Measurements from ENCODE around the gene NEU4. TPM values are rescaled to one million over a fixed set of nuclear protein-coding genes. Genes with fewer than 3 reads are reported as not detected.

NEU4 gene
- total and polyA plus RNA-seq, 3 experiments from 2014 or later = not detected

- ChIA-PET CTCF (interaction anchor here (0.8 to 2.0 kb wide), 8 partner anchors 9 to 146 kb away, joined by 3 to 8 read pairs (median 4); no protein-coding TSS in a partner anchor), POLR2A (interaction anchor here (0.6 to 1.9 kb wide), 14 partner anchors 11 to 742 kb away, joined by 3 to 15 read pairs (median 4); partner anchors contain the start of genes D2HGDH and MTERF4)
- peak; percentile 53 to 85 (median 75) for DNase-seq
- Histone ChIP-seq H3K36me3 (ENCODE audit: insufficient read depth, low read length) (no peaks in the 10 kb centered on the region), H3K27ac (ENCODE audit: low read depth, low read length) (peak overlapping the region; percentile 47), H3K9me3 (ENCODE audit: low read length) (no peaks in the 10 kb centered on the region), H3K4me1 (ENCODE audit: insufficient read depth, low read length) (peaks cover 23% of the 10 kb centered on the region), H3K27me3 (ENCODE audit: insufficient read depth, low read length, poor library complexity, severe bottlenecking) (no peaks in the 10 kb centered on the region), H3K4me3 (ENCODE audit: low read length) (peak overlapping the region; percentile 41)
- Mint-ChIP-seq H3K4me1 (peaks cover 34 to 48% (median 42%) of the 10 kb centered on the region in 3 donors), H3K4me3 (peak overlapping the region; percentile 68 to 91 (median 80)), H3K27me3 (no peaks in the 10 kb centered on the region), H3K27ac (peak overlapping the region in 7 of 8 donors; percentile 43 to 88 (median 78)), H3K9me3 (peaks cover 0 to 2% (median 0%) of the 10 kb centered on the region in 5 donors), H3K36me3 (no peaks in the 10 kb centered on the region)
Observed at GRCh38 chr2:241844066-241844728, 35.2 kb downstream of the NEU4 start.

- Mint-ChIP-seq H3K27me3 (no peaks in the 10 kb centered on the region), H3K4me3 (peak overlapping the region; percentile 61 to 80 (median 79)), H3K36me3 (no peaks in the 10 kb centered on the region), H3K27ac (peak overlapping the region; percentile 21 to 83 (median 60)), H3K4me1 (peaks cover 33 to 46% (median 42%) of the 10 kb centered on the region in 3 donors), H3K9me3 (peaks cover 0 to 2% (median 0%) of the 10 kb centered on the region in 5 donors)
- H3K27ac ChIP-seq (ENCODE audit: low read depth, low read length) = peak overlapping the region; percentile 47
- peak overlapping the region; percentile 41 for H3K4me3 ChIP-seq (ENCODE audit: low read length)
- no peak for DNase-seq
- no peaks in the 10 kb centered on the region for H3K9me3 ChIP-seq (ENCODE audit: low read length)
- CTCF ChIA-PET = interaction anchor here (0.8 to 2.0 kb wide), 9 partner anchors 10 to 147 kb away, joined by 3 to 8 read pairs (median 4); no protein-coding TSS in a partner anchor
- POLR2A ChIA-PET = interaction anchor here (0.6 to 1.9 kb wide), 13 partner anchors 10 to 743 kb away, joined by 3 to 15 read pairs (median 4); partner anchors contain the start of genes D2HGDH and MTERF4
- no peaks in the 10 kb centered on the region for H3K36me3 ChIP-seq (ENCODE audit: insufficient read depth, low read length)
- no peaks in the 10 kb centered on the region for H3K27me3 ChIP-seq (ENCODE audit: insufficient read depth, low read length, poor library complexity, severe bottlenecking)
- H3K4me1 ChIP-seq (ENCODE audit: insufficient read depth, low read length) = peaks cover 23% of the 10 kb centered on the region
Observed at GRCh38 chr2:241844831-241845578, 36.0 kb downstream of the NEU4 start.

- H3K9me3 ChIP-seq (ENCODE audit: low read length) = no peaks in the 10 kb centered on the region
- peaks cover 23% of the 10 kb centered on the region for H3K4me1 ChIP-seq (ENCODE audit: insufficient read depth, low read length)
- no peaks in the 10 kb centered on the region for H3K27me3 Mint-ChIP-seq
- H3K36me3 ChIP-seq (ENCODE audit: insufficient read depth, low read length) = no peaks in the 10 kb centered on the region
- ChIA-PET CTCF (interaction anchor here (1.7 kb wide), 1 partner anchor 12 kb away, joined by 4 read pairs; no protein-coding TSS in a partner anchor), POLR2A (no interaction called here)
- no peaks in the 10 kb centered on the region for H3K27me3 ChIP-seq (ENCODE audit: insufficient read depth, low read length, poor library complexity, severe bottlenecking)
- peak overlapping the region in 6 of 7 donors; percentile 43 to 76 (median 54) for H3K4me3 Mint-ChIP-seq
- H3K9me3 Mint-ChIP-seq = peaks cover 0 to 2% (median 0%) of the 10 kb centered on the region in 5 donors
- no peak overlapping the region for H3K4me3 ChIP-seq (ENCODE audit: low read length)
- peaks cover 28 to 39% (median 37%) of the 10 kb centered on the region in 3 donors for H3K4me1 Mint-ChIP-seq
- no peak overlapping the region for H3K27ac ChIP-seq (ENCODE audit: low read depth, low read length)
- no peak for DNase-seq
- peak overlapping the region in 4 of 8 donors; percentile 30 to 88 (median 76) for H3K27ac Mint-ChIP-seq
- H3K36me3 Mint-ChIP-seq = peaks cover 0 to 3% (median 0%) of the 10 kb centered on the region in 3 donors
Observed at GRCh38 chr2:241846406-241846805, 37.4 kb downstream of the NEU4 start.

- Mint-ChIP-seq H3K36me3 (peaks cover 0 to 10% (median 0%) of the 10 kb centered on the region in 3 donors), H3K27ac (peak overlapping the region in 2 of 8 donors; percentile 12 to 20), H3K27me3 (no peaks in the 10 kb centered on the region)
Observed at GRCh38 chr2:241848761-241849615, 40.0 kb downstream of the NEU4 start.

GRCh38 chr2:241849616-241850543 lies 40.9 kb downstream of the NEU4 start:
- Histone ChIP-seq H3K36me3 (ENCODE audit: insufficient read depth, low read length) (no peaks in the 10 kb centered on the region), H3K27me3 (ENCODE audit: insufficient read depth, low read length, poor library complexity, severe bottlenecking) (no peaks in the 10 kb centered on the region), H3K4me3 (ENCODE audit: low read length) (no peak overlapping the region), H3K27ac (ENCODE audit: low read depth, low read length) (no peak overlapping the region), H3K9me3 (ENCODE audit: low read length) (no peaks in the 10 kb centered on the region), H3K4me1 (ENCODE audit: insufficient read depth, low read length) (peaks cover 9% of the 10 kb centered on the region)
- CTCF ChIA-PET = interaction anchor here (0.8 kb wide), 1 partner anchor 10 kb away, joined by 4 read pairs; no protein-coding TSS in a partner anchor
- Mint-ChIP-seq H3K27ac (peak overlapping the region in 1 of 8 donors; percentile 20), H3K36me3 (peaks cover 0 to 10% (median 0%) of the 10 kb centered on the region in 3 donors), H3K4me3 (no peak overlapping the region), H3K4me1 (peaks cover 18 to 22% (median 19%) of the 10 kb centered on the region in 3 donors), H3K9me3 (peaks cover 0 to 2% (median 0%) of the 10 kb centered on the region in 5 donors), H3K27me3 (no peaks in the 10 kb centered on the region)
- DNase-seq = peak in 1 of 5 donors; percentile 44
- POLR2A ChIA-PET = no interaction called here

More at GRCh38 chr2:241848761-241849615, 40.0 kb downstream of the NEU4 start:
- Histone ChIP-seq H3K4me3 (ENCODE audit: low read length) (no peak overlapping the region), H3K27ac (ENCODE audit: low read depth, low read length) (no peak overlapping the region), H3K4me1 (ENCODE audit: insufficient read depth, low read length) (peaks cover 14% of the 10 kb centered on the region), H3K27me3 (ENCODE audit: insufficient read depth, low read length, poor library complexity, severe bottlenecking) (no peaks in the 10 kb centered on the region), H3K9me3 (ENCODE audit: low read length) (no peaks in the 10 kb centered on the region), H3K36me3 (ENCODE audit: insufficient read depth, low read length) (no peaks in the 10 kb centered on the region)
- peaks cover 18 to 24% (median 23%) of the 10 kb centered on the region in 3 donors for H3K4me1 Mint-ChIP-seq
- ChIA-PET CTCF (no interaction called here), POLR2A (no interaction called here)
- H3K4me3 Mint-ChIP-seq = no peak overlapping the region
- DNase-seq = peak in 1 of 5 donors; percentile 50
- H3K9me3 Mint-ChIP-seq = peaks cover 0 to 2% (median 0%) of the 10 kb centered on the region in 5 donors

- Histone ChIP-seq H3K9me3 (ENCODE audit: low read length) (no peaks in the 10 kb centered on the region), H3K4me1 (ENCODE audit: insufficient read depth, low read length) (peaks cover 7% of the 10 kb centered on the region), H3K36me3 (ENCODE audit: insufficient read depth, low read length) (no peaks in the 10 kb centered on the region), H3K4me3 (ENCODE audit: low read length) (no peak overlapping the region), H3K27me3 (ENCODE audit: insufficient read depth, low read length, poor library complexity, severe bottlenecking) (no peaks in the 10 kb centered on the region), H3K27ac (ENCODE audit: low read depth, low read length) (no peak overlapping the region)
- ChIA-PET CTCF (interaction anchor here (0.8 kb wide), 1 partner anchor 9 kb away, joined by 4 read pairs; no protein-coding TSS in a partner anchor), POLR2A (no interaction called here)
- Mint-ChIP-seq H3K36me3 (peaks cover 0 to 11% (median 0%) of the 10 kb centered on the region in 3 donors), H3K9me3 (peaks cover 0 to 2% (median 0%) of the 10 kb centered on the region in 5 donors), H3K4me3 (no peak overlapping the region), H3K27me3 (no peaks in the 10 kb centered on the region), H3K4me1 (peaks cover 14 to 21% (median 14%) of the 10 kb centered on the region in 3 donors), H3K27ac (peak overlapping the region in 1 of 8 donors; percentile 39)
- no peak for DNase-seq
Observed at GRCh38 chr2:241850544-241851324, 41.7 kb downstream of the NEU4 start.
